HEK293T (cell line): ENCODE results near the gene CADM2.

Source experiments
- CTCF ChIA-PET: fragments of 350-600 bp; formaldehyde crosslinking; extraction: SDS; loops from one replicate; lab custom pipeline; 2021; ENCODE audit warnings: antibody characterized with exemption, inconsistent platforms; lab: Yijun Ruan, JAX
- POLR2A ChIA-PET: fragments of 350-600 bp; formaldehyde crosslinking; extraction: SDS; loops from one replicate; lab custom pipeline; 2020; ENCODE audit warnings: antibody characterized with exemption, inconsistent platforms; lab: Yijun Ruan, JAX
- DNase-seq: peaks from one replicate; pipeline ENCODE4 v3.0.0; 2012; ENCODE audit warnings: mixed read lengths; ENCODE audit errors: extremely low spot score
- ARNT ChIP-seq: fragments of 450-650 bp; IDR thresholded peaks from 2 replicates; pipeline ENCODE4 v1.6.1; 2017; ENCODE audit warnings: mild to moderate bottlenecking
- BHLHE40 ChIP-seq: fragments of 450-650 bp; IDR thresholded peaks from 2 replicates; pipeline ENCODE4 v1.6.1; 2016; ENCODE audit warnings: mild to moderate bottlenecking, moderate library complexity, borderline replicate concordance
- CTBP1 ChIP-seq: fragments of 450-650 bp; IDR thresholded peaks from 2 replicates; pipeline ENCODE4 v1.6.1; 2016; ENCODE audit warnings: borderline replicate concordance
- ELF4 ChIP-seq: fragments of 450-650 bp; IDR thresholded peaks from 2 replicates; pipeline ENCODE4 v1.6.1; 2017; ENCODE audit warnings: antibody characterized with exemption
- FOXA1 ChIP-seq: fragments of 450-650 bp; IDR thresholded peaks from 2 replicates; pipeline ENCODE4 v1.6.1; 2016; ENCODE audit warnings: mild to moderate bottlenecking
- FOXK2 ChIP-seq: fragments of 450-650 bp; IDR thresholded peaks from 2 replicates; pipeline ENCODE4 v1.6.1; 2016; ENCODE audit warnings: mild to moderate bottlenecking
- FOXM1 ChIP-seq: fragments of 450-650 bp; IDR thresholded peaks from 2 replicates; pipeline ENCODE4 v1.6.1; 2017; ENCODE audit warnings: mild to moderate bottlenecking, borderline replicate concordance
- HDGF ChIP-seq: fragments of 450-650 bp; IDR thresholded peaks from 2 replicates; pipeline ENCODE4 v1.6.1; 2017; ENCODE audit warnings: antibody characterized with exemption, borderline replicate concordance
- L3MBTL2 ChIP-seq: fragments of 450-650 bp; conservative IDR thresholded peaks from 2 replicates; pipeline ENCODE4 v1.6.1; 2016; ENCODE audit warnings: mild to moderate bottlenecking
- LEF1 ChIP-seq: fragments of 450-650 bp; IDR thresholded peaks from 2 replicates; pipeline ENCODE4 v1.6.1; 2017; ENCODE audit warnings: mild to moderate bottlenecking, borderline replicate concordance
- NFRKB ChIP-seq: fragments of 450-650 bp; IDR thresholded peaks from 2 replicates; pipeline ENCODE4 v1.6.1; 2016; ENCODE audit warnings: mild to moderate bottlenecking, moderate library complexity
- PKNOX1 ChIP-seq: fragments of 450-650 bp; IDR thresholded peaks from 2 replicates; pipeline ENCODE4 v1.6.1; 2016
- SP1 ChIP-seq: fragments of 450-650 bp; IDR thresholded peaks from 2 replicates; pipeline ENCODE4 v1.6.1; 2017
- SUZ12 ChIP-seq: fragments of 450-650 bp; IDR thresholded peaks from 2 replicates; pipeline ENCODE4 v1.6.1; 2016; ENCODE audit warnings: mild to moderate bottlenecking
- TARDBP ChIP-seq: fragments of 450-650 bp; IDR thresholded peaks from 2 replicates; pipeline ENCODE4 v1.6.1; 2016
- ZNF384 ChIP-seq: fragments of 450-650 bp; IDR thresholded peaks from 2 replicates; pipeline ENCODE4 v1.6.1; 2016

The CADM2 gene

DNA sequence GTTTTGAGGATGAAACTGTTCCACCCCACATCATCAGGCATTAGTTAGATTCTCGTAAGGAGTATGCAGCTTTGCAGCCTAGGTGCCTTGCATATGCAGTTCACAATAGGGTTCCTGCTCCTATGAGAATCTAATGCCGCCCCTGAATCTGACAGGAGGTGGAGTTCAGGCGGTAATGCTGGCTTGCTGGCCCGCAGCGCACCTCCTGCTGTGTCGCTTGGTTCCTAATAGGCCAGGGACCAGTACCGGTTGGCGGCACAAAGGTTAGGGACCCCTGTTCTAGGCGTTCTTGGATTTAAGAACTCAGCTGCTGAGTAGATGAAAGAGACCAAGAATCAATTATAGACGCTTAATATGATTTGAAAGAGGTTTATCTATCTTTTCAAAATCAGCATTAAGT is 595.4 kb downstream of the CADM2 start:
- DNase-seq, result no peak
- CTCF ChIA-PET, result no interaction called here
- POLR2A ChIA-PET, result no interaction called here

DNA sequence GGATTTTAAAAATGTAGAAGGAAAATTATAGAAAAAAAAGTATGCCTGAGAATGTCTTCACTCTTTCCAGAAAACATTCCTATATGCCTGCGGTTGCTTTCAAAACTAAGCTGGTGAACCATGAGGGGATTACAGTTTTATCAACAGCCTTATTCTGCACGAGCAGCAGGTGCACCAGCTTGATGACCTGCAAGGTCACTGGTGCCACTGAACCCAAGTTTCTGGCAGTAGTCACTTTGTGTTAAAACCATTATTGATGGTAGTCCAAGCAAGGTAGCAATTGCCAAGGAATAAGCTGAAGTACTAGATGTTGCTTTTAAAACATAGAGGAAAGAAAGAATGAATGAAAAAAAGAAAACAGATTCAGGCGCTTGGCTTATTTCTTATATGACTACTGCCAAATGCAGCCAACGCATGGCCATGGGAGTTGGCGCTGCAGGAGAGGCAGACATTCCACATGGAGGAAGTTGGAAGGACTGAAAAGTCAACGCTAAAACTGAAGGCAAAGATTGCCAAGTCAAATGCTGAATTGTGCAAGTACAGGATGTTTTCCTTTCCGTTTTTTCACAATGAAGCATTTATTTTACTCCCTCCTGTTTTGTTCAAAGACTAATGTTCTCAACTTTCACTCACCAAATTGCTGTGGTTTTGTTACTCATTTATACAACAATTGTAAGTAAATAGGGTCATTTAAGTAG is 601.4 kb downstream of the CADM2 start:
- ChIA-PET POLR2A (no interaction called here), CTCF (no interaction called here)
- TF ChIP-seq SUZ12 (no peak), SP1 (no peak), LEF1 (no peak), FOXK2 (no peak), FOXM1 (no peak), ARNT (no peak), PKNOX1 (no peak)
- no peak for DNase-seq

More for the DNA sequence above, 595.4 kb downstream of the CADM2 start:
- no peak for TF ChIP-seq ZNF384
- no peak for TF ChIP-seq TARDBP
- TF ChIP-seq FOXM1, result no peak
- TF ChIP-seq FOXA1, result no peak

- CTCF ChIA-PET, result no interaction called here
- DNase-seq, result peak; percentile 50
- TF ChIP-seq L3MBTL2 (no peak), CTBP1 (no peak), HDGF (no peak), SUZ12 (no peak), NFRKB (no peak), FOXA1 (no peak), TARDBP (no peak), FOXK2 (no peak), ARNT (no peak), ELF4 (no peak)
- POLR2A ChIA-PET, result no interaction called here
Observed at GRCh38 chr3:85567071-85567676, 608.4 kb downstream of the CADM2 start.

- ChIA-PET CTCF (no interaction called here), POLR2A (no interaction called here)
- TF ChIP-seq TARDBP (no peak), FOXM1 (no peak), HDGF (no peak), ZNF384 (no peak), BHLHE40 (no peak), SUZ12 (no peak), NFRKB (no peak), CTBP1 (no peak), PKNOX1 (no peak), ELF4 (no peak)
- DNase-seq, result no peak
Observed at GRCh38 chr3:85570819-85571218, 612.0 kb downstream of the CADM2 start.

GRCh38 chr3:85571835-85572234 is 613.0 kb downstream of the CADM2 start:
- no peak for DNase-seq
- TF ChIP-seq ARNT (no peak), SUZ12 (no peak), LEF1 (no peak), ZNF384 (no peak), TARDBP (no peak), PKNOX1 (no peak)
- ChIA-PET POLR2A (no interaction called here), CTCF (no interaction called here)

- no peak for DNase-seq
- ChIA-PET POLR2A (no interaction called here), CTCF (interaction anchor here (0.6 kb wide), 1 partner anchor 1224 kb away, joined by 4 read pairs; no protein-coding TSS in a partner anchor)
- TF ChIP-seq CTBP1, result no peak
Observed at GRCh38 chr3:85572426-85572825, 613.6 kb downstream of the CADM2 start.

GRCh38 chr3:85572978-85573377 is 614.2 kb downstream of the CADM2 start:
- ChIA-PET POLR2A (no interaction called here), CTCF (no interaction called here)
- no peak for DNase-seq
- no peak for TF ChIP-seq FOXK2
- TF ChIP-seq BHLHE40, result no peak
- no peak for TF ChIP-seq HDGF
- no peak for TF ChIP-seq ZNF384
- TF ChIP-seq PKNOX1, result no peak
- TF ChIP-seq ELF4, result no peak
- TF ChIP-seq LEF1, result no peak
- TF ChIP-seq FOXA1, result no peak
- TF ChIP-seq ARNT, result no peak
- no peak for TF ChIP-seq TARDBP
- TF ChIP-seq FOXM1, result no peak
- TF ChIP-seq SP1, result no peak
- no peak for TF ChIP-seq L3MBTL2
- TF ChIP-seq NFRKB, result no peak
